HCT116 (cell line): ENCODE data around the gene CXorf65. TPM values are rescaled to one million over a fixed set of nuclear protein-coding genes. Genes with fewer than 3 reads are reported as not detected.

Experiments used
- ATAC-seq: fragments of 200-7000 bp; cut with Tn5 transposase; 2 replicates; pipeline ENCODE4 v1.9.1; 2020; ENCODE audit warnings: mild to moderate bottlenecking, moderate library complexity
- BruUV-seq: library from RNA; stranded (reverse); fragments of 400-500 nt; replicated peaks from 2 replicates; lab custom pipeline; 2021; lab: Mats Ljungman, UMichigan
- CTCF ChIA-PET: fragments of 300-600 bp; sonication (Branson Sonifier 250); formaldehyde crosslinking; loops from one replicate; lab custom pipeline; 2021; ENCODE audit warnings: antibody characterized with exemption; lab: Charles Lee
- POLR2A ChIA-PET: fragments of 300-600, 350-600 bp; sonication (Branson Sonifier 250); formaldehyde crosslinking; loops from one replicate; lab custom pipeline; 2021; ENCODE audit warnings: antibody characterized with exemption; lab: Charles Lee
- RAD21 ChIA-PET, 2 experiments: fragments of 300-600 bp; sonication (Branson Sonifier 250); formaldehyde crosslinking; loops; one replicate each; lab custom pipeline; 2023; ENCODE audit warnings: low total read pairs in 2 of 2; ENCODE audit not compliant: uncharacterized antibody in 2 of 2, unreplicated experiment in 2 of 2, low non-redundant PET in 1 of 2; lab: Charles Lee
- DNase-seq: peaks from one replicate; pipeline ENCODE4 v3.0.0-alpha.2; 2010; ENCODE audit warnings: low read depth, low spot score
- H2AFZ ChIP-seq: fragments of 200-600 bp; shearing (Covaris generic), sonication (generic); 2 replicates; pipeline ENCODE4 v1.6.1; 2017; ENCODE audit warnings: low read depth, mixed run types, mixed read lengths, antibody characterized with exemption, low read length; ENCODE audit not compliant: poor library complexity, severe bottlenecking
- H3K27ac ChIP-seq: 2 replicates; pipeline ENCODE4 v1.5.1; 2012; ENCODE audit warnings: low read depth, low read length
- H3K27me3 ChIP-seq: fragments of 200-600 bp; sonication (generic); 2 replicates; pipeline ENCODE4 v1.6.1; 2016; ENCODE audit warnings: mixed run types, low read length, mixed read lengths; ENCODE audit not compliant: insufficient read depth
- H3K36me3 ChIP-seq, 2 experiments: fragments of 200-500 bp in 1 of 2; fragments of 200-600 bp in 1 of 2; sonication (Bioruptor generic) in 1 of 2; sonication (generic) in 1 of 2; 2 replicates each; pipeline versions ENCODE4 v1.5.1 to v1.6.1; 2014 to 2016; ENCODE audit warnings: low read length in 2 of 2, inconsistent platforms in 1 of 2, mixed read lengths in 1 of 2, mixed run types in 1 of 2; ENCODE audit not compliant: insufficient read depth in 2 of 2, control insufficient read depth in 1 of 2
- H3K4me1 ChIP-seq, 2 experiments: fragments of 200-600 bp in 1 of 2; sonication (generic) in 1 of 2; 2 replicates each; pipeline versions ENCODE4 v1.5.1 to v1.6.1; 2012 to 2017; ENCODE audit warnings: low read length in 2 of 2, inconsistent platforms in 1 of 2, mild to moderate bottlenecking in 1 of 2, mixed read lengths in 1 of 2, mixed run types in 1 of 2, moderate library complexity in 1 of 2; ENCODE audit not compliant: insufficient read depth in 2 of 2, control insufficient read depth in 1 of 2
- H3K4me2 ChIP-seq: fragments of 200-600 bp; sonication (generic); 2 replicates; pipeline ENCODE4 v1.6.1; 2017; ENCODE audit warnings: mixed run types, low read length, mixed read lengths
- H3K4me3 ChIP-seq, 2 experiments: fragments of 200-600 bp in 1 of 2; sonication (generic) in 1 of 2; replicated peaks in 1 of 2; 2 replicates each; pipeline ENCODE4 v1.5.1; 2011 to 2016; ENCODE audit warnings: low read length in 2 of 2, control low read depth in 1 of 2, low read depth in 1 of 2, mild to moderate bottlenecking in 1 of 2, mixed read lengths in 1 of 2, mixed run types in 1 of 2
- H3K79me2 ChIP-seq: fragments of 200-600 bp; sonication (generic); 2 replicates; pipeline ENCODE4 v1.6.1; 2017; ENCODE audit warnings: mild to moderate bottlenecking, mixed run types, low read length, moderate library complexity, mixed read lengths; ENCODE audit not compliant: insufficient read depth
- H3K9ac ChIP-seq: fragments of 200-600 bp; sonication (generic); 2 replicates; pipeline ENCODE4 v1.6.1; 2016; ENCODE audit warnings: low read length, mixed read lengths
- H3K9me2 ChIP-seq: fragments of 200-600 bp; sonication (generic), shearing (Covaris generic); 2 replicates; pipeline ENCODE4 v1.6.1; 2017; ENCODE audit warnings: mixed run types, mild to moderate bottlenecking, moderate library complexity; ENCODE audit not compliant: insufficient read depth
- H3K9me3 ChIP-seq, 2 experiments: fragments of 200-500 bp in 1 of 2; fragments of 200-600 bp in 1 of 2; sonication (Bioruptor generic) in 1 of 2; sonication (generic) in 1 of 2; 2 replicates each; pipeline ENCODE4 v1.6.1; 2014 to 2017; ENCODE audit warnings: low read length in 2 of 2, mixed read lengths in 2 of 2, inconsistent platforms in 1 of 2, low read depth in 1 of 2, mild to moderate bottlenecking in 1 of 2, mixed run types in 1 of 2, moderate library complexity in 1 of 2; ENCODE audit not compliant: control insufficient read depth in 1 of 2, insufficient read depth in 1 of 2
- H4K20me1 ChIP-seq: fragments of 200-600 bp; sonication (generic), shearing (Covaris generic); 2 replicates; pipeline ENCODE4 v1.6.1; 2017; ENCODE audit warnings: mixed run types, mild to moderate bottlenecking, moderate library complexity; ENCODE audit not compliant: insufficient read depth
- CEBPB ChIP-seq: IDR thresholded peaks from 2 replicates; pipeline ENCODE4 v1.6.1; 2012; ENCODE audit warnings: low read depth
- CTCF ChIP-seq, 3 experiments: fragments of 200-600 bp in 1 of 3; sonication (generic) in 1 of 3; IDR thresholded peaks in 2 of 3; conservative IDR thresholded peaks in 1 of 3; 2 replicates each; pipeline ENCODE4 v1.5.1; 2012 to 2017; ENCODE audit warnings: low read depth in 2 of 3, low read length in 2 of 3, antibody characterized with exemption in 1 of 3, borderline replicate concordance in 1 of 3, control low read depth in 1 of 3, mild to moderate bottlenecking in 1 of 3, mixed read lengths in 1 of 3, mixed run types in 1 of 3, moderate library complexity in 1 of 3; ENCODE audit not compliant: insufficient read depth in 1 of 3
- ELF1 ChIP-seq: IDR thresholded peaks from 2 replicates; pipeline ENCODE4 v1.6.1; 2012; ENCODE audit warnings: low read depth, borderline replicate concordance
- JUND ChIP-seq: IDR thresholded peaks from 2 replicates; pipeline ENCODE4 v1.6.1; 2012
- POLR2A ChIP-seq: IDR thresholded peaks from 2 replicates; pipeline ENCODE4 v1.7.0; 2011; ENCODE audit warnings: borderline replicate concordance; ENCODE audit not compliant: insufficient read depth, insufficient read length; ENCODE audit errors: extremely low read depth
- POLR2AphosphoS5 ChIP-seq: IDR thresholded peaks from 2 replicates; pipeline ENCODE4 v1.6.1; 2011; ENCODE audit warnings: mild to moderate bottlenecking, low read depth, low read length, moderate library complexity
- RAD21 ChIP-seq: IDR thresholded peaks from 2 replicates; pipeline ENCODE4 v1.6.1; 2012; ENCODE audit warnings: low read depth, mild to moderate bottlenecking
- REST ChIP-seq: IDR thresholded peaks from 2 replicates; pipeline ENCODE4 v1.6.1; 2012; ENCODE audit warnings: low read depth
- SRF ChIP-seq: IDR thresholded peaks from 2 replicates; pipeline ENCODE4 v1.6.1; 2012; ENCODE audit warnings: low read depth
- YY1 ChIP-seq: IDR thresholded peaks from 2 replicates; pipeline ENCODE4 v1.6.1; 2011; ENCODE audit warnings: low read length, low read depth, moderate library complexity, mild to moderate bottlenecking; ENCODE audit not compliant: insufficient replicate concordance; ENCODE audit errors: extremely low read depth
- ZBTB33 ChIP-seq: IDR thresholded peaks from 2 replicates; pipeline ENCODE4 v1.6.1; 2011; ENCODE audit warnings: mild to moderate bottlenecking, low read length, moderate library complexity; ENCODE audit not compliant: insufficient replicate concordance; ENCODE audit errors: extremely low read depth
- ZNF274 ChIP-seq: fragments of 200-500 bp; sonication (Bioruptor generic); IDR thresholded peaks from 2 replicates; pipeline ENCODE4 v1.6.1; 2014; ENCODE audit warnings: mild to moderate bottlenecking, low read depth, low read length, inconsistent platforms
- intact Hi-C: fragments of 100-400 bp; cut with micrococcal nuclease; formaldehyde crosslinking; loops from 2 replicates; pipeline ENCODE4 v1.10.0; 2022
- total RNA-seq: library from RNA; stranded (reverse); gene quantifications from one replicate; pipeline ENCODE4 v1.2.1, GENCODE V29; 2021; ENCODE audit not compliant: unreplicated experiment

Gene CXorf65
- total RNA-seq, 1 experiment from 2014 or later = not detected

GRCh38 chrX:71151366-71151765 is 44.8 kb upstream of the CXorf65 start (continued):
- TF ChIP-seq CTCF (IDR thresholded peaks at IDR 0.05 in 2 of 3, conservative IDR thresholded peaks at IDR 0.05 in 1 of 3; ENCODE audit: borderline replicate concordance in 1 of 3, insufficient read depth in 1 of 3, low read depth in 2 of 3, low read length in 2 of 3) (no peak), POLR2A (no peak), SRF (no peak), ELF1 (no peak), YY1 (no peak), POLR2AphosphoS5 (no peak), CEBPB (no peak), ZNF274 (no peak), JUND (no peak)

- H3K27me3 ChIP-seq = no peaks in the 10 kb centered on the region
- H3K9ac ChIP-seq = no peak overlapping the region
- H3K4me1 ChIP-seq = peaks cover 4 to 15% of the 10 kb centered on the region in 2 experiments; a peak in 3 of 4 replicates
- no peak for DNase-seq
- H4K20me1 ChIP-seq = no peaks in the 10 kb centered on the region
- no peak overlapping the region for H2AFZ ChIP-seq
- ChIA-PET POLR2A (no interaction called here), CTCF (no interaction called here), RAD21 (no interaction called here)
- no TSS peak for BruUV-seq
- no peak overlapping the region for H3K4me3 ChIP-seq
- no peak for ATAC-seq
- intact Hi-C loops = no loop called here
- H3K27ac ChIP-seq = no peak overlapping the region
- no peaks in the 10 kb centered on the region for H3K79me2 ChIP-seq
- no peaks in the 10 kb centered on the region for H3K9me3 ChIP-seq
- H3K9me2 ChIP-seq = no peaks in the 10 kb centered on the region
- TF ChIP-seq REST (no peak), ZBTB33 (no peak), POLR2A (no peak), RAD21 (no peak)
- H3K36me3 ChIP-seq = no peaks in the 10 kb centered on the region
- H3K4me2 ChIP-seq = no peak overlapping the region
These were observed 41.7 kb upstream of the CXorf65 start for GRCh38 chrX:71148278-71148663.
